Left renal pelvis (tissue), 4 donors: Measurements from ENCODE around the gene MSL3. TPM values are rescaled to one million over a fixed set of nuclear protein-coding genes. Genes with fewer than 3 reads are reported as not detected.

ENCODE experiments used
- DNase-seq, 4 donors: peaks; one replicate each; pipeline ENCODE4 v3.0.0-alpha.2; 2013; ENCODE audit warnings: low read depth in 4 of 4, low spot score in 3 of 4
- polyA plus RNA-seq, 4 donors: library from polyadenylated mRNA; unstranded; fragments of 120-200 nt; gene quantifications; one replicate each; pipeline ENCODE4 v1.2.1, GENCODE V29; 2013; ENCODE audit not compliant: insufficient read length in 4 of 4

The MSL3 gene
- polyA plus RNA-seq, 4 donors: 33.2 to 41.8 (median 39.3) TPM

DNA sequence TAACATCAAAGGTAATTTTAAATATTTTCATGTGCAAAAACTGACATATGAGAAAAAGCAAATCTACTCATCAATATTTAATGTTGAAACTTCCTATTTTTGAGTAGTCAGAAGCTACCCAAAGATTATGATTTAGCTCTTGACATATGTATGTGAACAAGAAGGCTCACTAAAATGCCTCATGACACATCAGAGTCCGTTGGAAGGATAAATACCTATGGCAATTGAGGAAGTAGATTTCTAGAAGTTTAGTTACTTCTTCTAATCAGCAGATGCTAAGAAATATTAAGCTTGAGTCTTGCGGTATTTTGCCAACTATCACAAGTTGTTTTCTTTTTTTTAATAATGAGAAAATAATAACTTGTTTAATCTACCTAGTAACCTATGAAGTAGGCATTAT is 55.3 kb downstream of the MSL3 start:
- no peak for DNase-seq

Other genes with a start within 250 kb of the MSL3 start
- gene ARHGAP6, start 92.3 kb upstream of the MSL3 start, polyA plus RNA-seq: 10 to 100 TPM; 10.1 to 16.8 (median 15.0) TPM